Thyroid gland (tissue), 4 donors: Measurements from ENCODE around the gene CTLA4.

Experiments used
- POLR2A ChIP-seq, 2 donors: fragments of 450-650 bp; IDR thresholded peaks; one replicate each; pipeline ENCODE4 v1.6.1; 2017; ENCODE audit warnings: antibody characterized with exemption in 2 of 2, mild to moderate bottlenecking in 2 of 2, moderate library complexity in 1 of 2
- TF ChIP-seq, protein P1 (sequence below), 6 experiments: fragments of 200-600 bp in 3 of 6; fragments of 450-650 bp in 3 of 6; sonication (generic) in 3 of 6; IDR thresholded peaks; one replicate each; pipeline ENCODE4 v1.5.1; 2016 to 2019; ENCODE audit warnings: antibody characterized with exemption in 6 of 6, mild to moderate bottlenecking in 2 of 6, inconsistent platforms in 1 of 6, moderate library complexity in 1 of 6

- TF ChIP-seq, protein P1, sequence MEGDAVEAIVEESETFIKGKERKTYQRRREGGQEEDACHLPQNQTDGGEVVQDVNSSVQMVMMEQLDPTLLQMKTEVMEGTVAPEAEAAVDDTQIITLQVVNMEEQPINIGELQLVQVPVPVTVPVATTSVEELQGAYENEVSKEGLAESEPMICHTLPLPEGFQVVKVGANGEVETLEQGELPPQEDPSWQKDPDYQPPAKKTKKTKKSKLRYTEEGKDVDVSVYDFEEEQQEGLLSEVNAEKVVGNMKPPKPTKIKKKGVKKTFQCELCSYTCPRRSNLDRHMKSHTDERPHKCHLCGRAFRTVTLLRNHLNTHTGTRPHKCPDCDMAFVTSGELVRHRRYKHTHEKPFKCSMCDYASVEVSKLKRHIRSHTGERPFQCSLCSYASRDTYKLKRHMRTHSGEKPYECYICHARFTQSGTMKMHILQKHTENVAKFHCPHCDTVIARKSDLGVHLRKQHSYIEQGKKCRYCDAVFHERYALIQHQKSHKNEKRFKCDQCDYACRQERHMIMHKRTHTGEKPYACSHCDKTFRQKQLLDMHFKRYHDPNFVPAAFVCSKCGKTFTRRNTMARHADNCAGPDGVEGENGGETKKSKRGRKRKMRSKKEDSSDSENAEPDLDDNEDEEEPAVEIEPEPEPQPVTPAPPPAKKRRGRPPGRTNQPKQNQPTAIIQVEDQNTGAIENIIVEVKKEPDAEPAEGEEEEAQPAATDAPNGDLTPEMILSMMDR (IDR thresholded peaks at IDR 0.05), result no peak
- no peak for TF ChIP-seq POLR2A (IDR thresholded peaks at IDR 0.05)
These were observed 6.5 kb downstream of the CTLA4 start for GRCh38 chr2:203873921-203874631.
